GM12878 (cell line): ENCODE data around the gene EBF3. TPM values are rescaled to one million over a fixed set of nuclear protein-coding genes. Genes with fewer than 3 reads are reported as not detected.

Source experiments
- ATAC-seq: fragments of 200-7000 bp; cut with Tn5 transposase; 3 replicates; pipeline ENCODE4 v1.9.1; 2020; ENCODE audit warnings: mild to moderate bottlenecking, moderate library complexity
- BruUV-seq: library from RNA; stranded (reverse); fragments of 400-500 nt; replicated peaks from 2 replicates; lab custom pipeline; 2021; lab: Mats Ljungman, UMichigan
- CTCF ChIA-PET: fragments of 300-600 bp; sonication (Branson Sonifier 250); formaldehyde crosslinking; extraction: SDS; loops from one replicate; lab custom pipeline; 2021; ENCODE audit warnings: inconsistent platforms; lab: Yijun Ruan, JAX
- POLR2A ChIA-PET: fragments of 350-600 bp; formaldehyde crosslinking; extraction: SDS; loops from one replicate; lab custom pipeline; 2021; ENCODE audit warnings: inconsistent platforms; lab: Charles Lee
- RAD21 ChIA-PET: fragments of 300-600 bp; sonication (Branson Sonifier 250); formaldehyde crosslinking; loops from one replicate; lab custom pipeline; 2023; ENCODE audit warnings: antibody characterized with exemption; ENCODE audit not compliant: unreplicated experiment; lab: Charles Lee
- SMC1A ChIA-PET: fragments of 300-600 bp; sonication (Branson Sonifier 250); formaldehyde crosslinking; loops from one replicate; lab custom pipeline; 2023; ENCODE audit not compliant: unreplicated experiment, uncharacterized antibody; lab: Charles Lee
- DNase-seq: peaks from one replicate; pipeline ENCODE4 v3.0.0-alpha.2; 2011; ENCODE audit warnings: low read depth, low spot score
- FAIRE-seq: peaks from 3 replicates; lab custom pipeline; 2011; peaks lifted over from hg19 to GRCh38; lab: Jason Lieb, UNC
- H2AFZ ChIP-seq: 2 replicates; pipeline ENCODE4 v1.6.0; 2011; ENCODE audit warnings: low read depth, low read length, control low read depth; ENCODE audit not compliant: control insufficient read depth
- H3K27ac ChIP-seq: 2 replicates; pipeline ENCODE4 v1.5.1; 2011; ENCODE audit warnings: control low read depth; ENCODE audit not compliant: control insufficient read depth, insufficient read depth
- H3K27me3 ChIP-seq, 2 experiments: replicated peaks in 1 of 2; 2 replicates each; pipeline versions ENCODE4 v1.6.0 to v1.6.1; 2011; ENCODE audit warnings: low read length in 1 of 2; ENCODE audit not compliant: control insufficient read depth in 2 of 2, insufficient read depth in 2 of 2
- H3K36me3 ChIP-seq, 2 experiments: 2 replicates each; pipeline ENCODE4 v1.5.1; 2011; ENCODE audit warnings: low read length in 1 of 2; ENCODE audit not compliant: control insufficient read depth in 2 of 2, insufficient read depth in 2 of 2
- H3K4me1 ChIP-seq: 2 replicates; pipeline ENCODE4 v1.6.1; 2011; ENCODE audit warnings: mild to moderate bottlenecking, low read length, moderate library complexity, mixed read lengths; ENCODE audit not compliant: control insufficient read depth, insufficient read depth
- H3K4me2 ChIP-seq: 2 replicates; pipeline ENCODE4 v1.6.0; 2011; ENCODE audit warnings: control low read depth; ENCODE audit not compliant: control insufficient read depth, insufficient read depth
- H3K4me3 ChIP-seq: fragments of 200-600 bp; sonication (generic); 2 replicates; pipeline ENCODE4 v1.5.1; 2016
- H3K79me2 ChIP-seq: 2 replicates; pipeline ENCODE4 v1.6.0; 2011; ENCODE audit warnings: low read length; ENCODE audit not compliant: control insufficient read depth, insufficient read depth
- H3K9ac ChIP-seq: 2 replicates; pipeline ENCODE4 v1.8.0; 2011; ENCODE audit warnings: low read length, control low read depth, mixed read lengths; ENCODE audit not compliant: control insufficient read depth, insufficient read depth
- H3K9me3 ChIP-seq: replicated peaks from 3 replicates; pipeline ENCODE4 v1.5.1; 2011; ENCODE audit warnings: mild to moderate bottlenecking, low read length; ENCODE audit not compliant: control insufficient read depth, insufficient read depth
- H4K20me1 ChIP-seq: 2 replicates; pipeline ENCODE4 v1.6.0; 2011; ENCODE audit not compliant: control insufficient read depth, insufficient read depth
- BMI1 ChIP-seq: fragments of 450-650 bp; IDR thresholded peaks from 2 replicates; pipeline ENCODE4 v1.6.1; 2016; ENCODE audit warnings: mild to moderate bottlenecking, moderate library complexity, borderline replicate concordance
- CREM ChIP-seq: IDR thresholded peaks from 2 replicates; pipeline ENCODE4 v1.6.1; 2014; ENCODE audit warnings: antibody characterized with exemption, low read depth
- FOXK2 ChIP-seq: fragments of 450-650 bp; IDR thresholded peaks from 2 replicates; pipeline ENCODE4 v1.6.1; 2017; ENCODE audit warnings: mild to moderate bottlenecking, moderate library complexity
- PAX5 ChIP-seq: IDR thresholded peaks from 2 replicates; pipeline ENCODE4 v1.6.1; 2011; ENCODE audit warnings: low read depth, low read length, borderline replicate concordance
- POU2F2 ChIP-seq: IDR thresholded peaks from 3 replicates; pipeline ENCODE4 v1.6.1; 2011; ENCODE audit warnings: low read depth, mild to moderate bottlenecking, low read length, borderline replicate concordance
- YY1 ChIP-seq: IDR thresholded peaks from 2 replicates; pipeline ENCODE4 v1.6.1; 2011; ENCODE audit warnings: low read depth, mild to moderate bottlenecking, low read length
- ZBTB11 ChIP-seq: fragments of 450-650 bp; formaldehyde crosslinking; IDR thresholded peaks from 2 replicates; pipeline ENCODE4 v1.5.0; 2022; ENCODE audit warnings: mild to moderate bottlenecking, missing genetic modification characterization
- WGBS: methylation state at CpG from one replicate; pipeline ENCODE4 v1.1.6; 2016; ENCODE audit warnings: low lambda C conversion rate; ENCODE audit not compliant: insufficient replicate concordance, insufficient coverage; ENCODE audit errors: missing lambda C conversion rate; 5-methylcytosine and 5-hydroxymethylcytosine counted together
- in situ Hi-C: fragments of 300-500 bp; cut with MboI; formaldehyde crosslinking; loops from 9 replicates; pipeline ENCODE4 v1.14.3; 2018; ENCODE audit warnings: mixed read lengths
- intact Hi-C: fragments of 100-400 bp; cut with micrococcal nuclease; formaldehyde crosslinking; loops from one replicate; pipeline ENCODE4 v1.14.2; 2022; ENCODE audit not compliant: unreplicated experiment
- polyA plus RNA-seq, 11 experiments: library from polyadenylated mRNA; depleted of rRNA in 4 of 11; unstranded in 6 of 11; stranded (reverse) in 5 of 11; fragments of >200 nt; fragmentation: Nextera tagmentation in 4 of 11; fragmentation: Illumina TruSeq in 1 of 11; extraction: Ambion mirVana in 4 of 11; extraction: Trizol in 1 of 11; gene quantifications; 1 replicate in 1 of 11; 2 replicates in 10 of 11; pipeline versions ENCODE4 v1.2.1 to v1.2.3, GENCODE V29; 2011 to 2016; ENCODE audit warnings: inconsistent platforms in 2 of 11, missing spikeins in 2 of 11, low read depth in 1 of 11
- total RNA-seq, 4 experiments: library from RNA; depleted of rRNA in 3 of 4; stranded (reverse); fragments of >200 nt in 3 of 4; fragmentation: Illumina TruSeq in 1 of 4; extraction: Trizol in 1 of 4; gene quantifications; 2 replicates each; pipeline versions ENCODE4 v1.2.1 to v1.2.3, GENCODE V29; 2013 to 2021

The EBF3 gene
- total and polyA plus RNA-seq, 10 of the 15 experiments (the other 5 are each of a cell fraction or from before 2014, with no cell fraction given): not detected

GRCh38 chr10:129793479-129793878 is 170.6 kb downstream of the EBF3 start:
- Histone ChIP-seq H3K4me3 (no peak overlapping the region), H3K9ac (no peak overlapping the region), H3K9me3 (no peaks in the 10 kb centered on the region), H3K27ac (no peak overlapping the region), H4K20me1 (no peaks in the 10 kb centered on the region), H3K4me2 (no peak overlapping the region), H3K79me2 (no peaks in the 10 kb centered on the region), H3K27me3 (no peaks in the 10 kb centered on the region), H3K4me1 (no peaks in the 10 kb centered on the region), H2AFZ (no peak overlapping the region), H3K36me3 (no peaks in the 10 kb centered on the region)
- no peak for ATAC-seq
- ChIA-PET CTCF (no interaction called here), RAD21 (interaction anchor here (0.5 kb wide), 1 partner anchor 308 kb away, joined by 3 read pairs; no protein-coding TSS in a partner anchor), POLR2A (no interaction called here), SMC1A (no interaction called here)
- no peak for FAIRE-seq
- in situ Hi-C loops: no loop called here
- no peak for TF ChIP-seq BMI1
- no peak for TF ChIP-seq FOXK2
- no peak for TF ChIP-seq PAX5
- no peak for TF ChIP-seq YY1
- TF ChIP-seq CREM: no peak
- TF ChIP-seq POU2F2: no peak
- no peak for TF ChIP-seq ZBTB11 (CRISPR knock-in tag)
- BruUV-seq: no TSS peak
- 62% methylated on average over 6 of the region's 6 CpGs for WGBS
- no peak for DNase-seq
- intact Hi-C loops: no loop called here
